ENCODE results near the gene DGUOK. TPM values are rescaled to one million over a fixed set of nuclear protein-coding genes. Genes with fewer than 3 reads are reported as not detected.
"Not testable (repeated sequence)": the region's sequence is repeated elsewhere in the genome, so short reads cannot be mapped to it uniquely, and the experiment has no call there.

DGUOK gene
- total RNA-seq, 4 donors from 2014 or later: 24.2 to 44.5 (median 39.7) TPM

DNA sequence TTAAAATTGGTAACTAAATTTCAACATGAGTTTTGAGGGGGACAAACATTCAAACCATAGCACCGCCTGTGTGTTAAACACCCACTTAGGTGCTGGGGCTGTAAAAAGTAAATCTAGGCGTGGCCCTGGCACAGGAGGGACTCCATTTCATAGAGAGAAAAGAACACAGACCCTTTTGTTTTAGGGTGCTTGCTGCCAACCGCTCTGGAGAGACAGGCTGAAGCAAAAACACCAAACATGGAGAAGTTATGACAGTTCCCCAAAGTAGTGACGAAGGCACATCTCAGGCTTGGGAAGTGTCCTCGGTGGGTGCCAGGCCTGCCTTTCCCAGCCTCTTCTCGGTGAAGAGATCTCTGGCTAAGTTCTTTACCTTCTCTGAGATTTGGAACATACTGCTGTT, 28.7 kb upstream of the DGUOK start:
- Histone ChIP-seq H3K36me3 (no peaks in the 10 kb centered on the region), H3K4me3 (peak overlapping the region in 1 of 4 donors; percentile 46), H3K27me3 (no peaks in the 10 kb centered on the region), H3K9me3 (no peaks in the 10 kb centered on the region), H3K4me1 (peaks cover 0 to 10% (median 0%) of the 10 kb centered on the region in 4 donors), H3K27ac (peak overlapping the region in 2 of 4 donors; percentile 72 to 88)
- TF ChIP-seq POLR2A (IDR thresholded peaks at IDR 0.05): no peak
- no peak for TF ChIP-seq CTCF (IDR thresholded peaks at IDR 0.05)
- DNase-seq: no peak

- DNase-seq: no peak
- Histone ChIP-seq H3K27me3 (no peaks in the 10 kb centered on the region), H3K4me3 (peak overlapping the region in 1 of 4 donors; percentile 10), H3K36me3 (no peaks in the 10 kb centered on the region), H3K27ac (peak overlapping the region in 1 of 4 donors; percentile 88), H3K9me3 (no peaks in the 10 kb centered on the region), H3K4me1 (peaks cover 0 to 10% (median 0%) of the 10 kb centered on the region in 4 donors)
- no peak for TF ChIP-seq CTCF (IDR thresholded peaks at IDR 0.05)
- no peak for TF ChIP-seq POLR2A (IDR thresholded peaks at IDR 0.05)
These were observed 26.8 kb upstream of the DGUOK start for GRCh38 chr2:73899801-73900336.

DNA sequence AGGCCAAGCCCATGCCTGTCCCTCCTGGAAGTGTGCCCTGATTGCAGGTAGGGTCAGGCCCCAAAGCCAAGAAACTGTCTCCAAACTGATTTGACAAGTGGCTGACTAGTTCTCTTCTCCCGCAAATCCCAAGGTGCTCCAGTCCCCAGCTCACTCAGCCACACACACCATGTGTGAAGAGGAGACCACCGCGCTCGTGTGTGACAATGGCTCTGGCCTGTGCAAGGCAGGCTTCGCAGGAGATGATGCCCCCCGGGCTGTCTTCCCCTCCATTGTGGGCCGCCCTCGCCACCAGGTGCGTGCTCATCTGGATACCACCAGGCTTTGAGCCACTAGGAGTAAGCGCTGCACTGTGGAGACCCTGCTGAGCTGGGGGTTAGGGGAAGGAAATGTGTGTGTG, 25.5 kb upstream of the DGUOK start:
- H3K27me3 ChIP-seq: no peaks in the 10 kb centered on the region
- no peak overlapping the region for H3K4me3 ChIP-seq
- no peaks in the 10 kb centered on the region for H3K36me3 ChIP-seq
- H3K27ac ChIP-seq: no peak overlapping the region
- DNase-seq: no peak
- TF ChIP-seq CTCF (IDR thresholded peaks at IDR 0.05) (no peak), POLR2A (IDR thresholded peaks at IDR 0.05) (no peak)
- H3K4me1 ChIP-seq: peaks cover 0 to 10% (median 0%) of the 10 kb centered on the region in 4 donors
- no peaks in the 10 kb centered on the region for H3K9me3 ChIP-seq

- Histone ChIP-seq H3K4me1 (peaks cover 0 to under 1% (median 0%) of the 10 kb centered on the region in 4 donors), H3K4me3 (no peak overlapping the region), H3K36me3 (no peaks in the 10 kb centered on the region), H3K27me3 (no peaks in the 10 kb centered on the region), H3K27ac (no peak overlapping the region), H3K9me3 (no peaks in the 10 kb centered on the region)
- no peak for DNase-seq
- no peak for TF ChIP-seq POLR2A (IDR thresholded peaks at IDR 0.05)
- TF ChIP-seq CTCF (IDR thresholded peaks at IDR 0.05): no peak
These were observed 24.4 kb upstream of the DGUOK start for GRCh38 chr2:73902284-73902683.

GRCh38 chr2:73903313-73903712, 23.4 kb upstream of the DGUOK start:
- Histone ChIP-seq H3K4me1 (no peaks in the 10 kb centered on the region), H3K36me3 (no peaks in the 10 kb centered on the region), H3K4me3 (no peak overlapping the region), H3K27ac (no peak overlapping the region), H3K27me3 (no peaks in the 10 kb centered on the region), H3K9me3 (no peaks in the 10 kb centered on the region)
- TF ChIP-seq POLR2A (IDR thresholded peaks at IDR 0.05) (no peak), CTCF (IDR thresholded peaks at IDR 0.05) (no peak)
- DNase-seq: no peak

DNA sequence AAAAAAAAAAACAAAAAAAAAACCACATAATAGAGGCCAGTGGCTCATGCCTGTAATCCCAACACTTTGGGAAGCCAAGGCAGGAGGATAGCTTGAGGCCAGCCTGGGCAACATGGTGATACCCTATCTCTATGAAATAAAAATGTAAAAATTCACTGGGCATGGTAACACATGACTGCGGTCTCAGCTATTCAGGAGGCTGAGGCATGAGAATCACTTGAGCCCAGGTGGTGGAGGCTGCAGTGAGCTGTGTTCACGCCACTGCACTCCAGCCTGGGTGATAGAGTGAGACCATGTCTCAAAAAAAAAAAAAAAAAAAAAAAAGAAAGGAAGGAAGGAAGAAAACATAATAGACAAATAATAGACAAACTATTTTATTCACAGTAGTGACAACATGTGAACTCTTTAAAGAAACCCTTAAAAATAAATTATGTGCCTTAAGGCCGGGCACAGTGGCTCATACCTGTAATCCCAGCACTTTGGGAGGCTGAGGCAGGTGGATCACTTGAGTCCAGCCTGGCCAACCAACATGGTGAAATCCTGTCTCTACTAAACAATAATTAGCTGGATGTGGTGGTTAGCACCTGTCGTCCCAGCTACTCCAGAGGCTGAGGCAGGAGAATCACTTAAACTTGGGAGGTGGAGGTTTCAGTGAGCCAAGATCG, 22.6 kb upstream of the DGUOK start:
- H3K36me3 ChIP-seq, H3K27me3 ChIP-seq, H3K4me1 ChIP-seq, H3K27ac ChIP-seq, H3K4me3 ChIP-seq, DNase-seq, H3K9me3 ChIP-seq: not testable (repeated sequence)
